Activated naive CD4-positive, alpha-beta T cell treated with anti-CD3 and anti-CD28 coated beads, Interleukin-2, amount 50 U/mL, for 16 hours (primary cell): ENCODE results near the gene NEO1.

Experiments
- DNase-seq: peaks from one replicate; pipeline ENCODE4 v3.0.0-alpha.2; 2020

NEO1 gene

DNA sequence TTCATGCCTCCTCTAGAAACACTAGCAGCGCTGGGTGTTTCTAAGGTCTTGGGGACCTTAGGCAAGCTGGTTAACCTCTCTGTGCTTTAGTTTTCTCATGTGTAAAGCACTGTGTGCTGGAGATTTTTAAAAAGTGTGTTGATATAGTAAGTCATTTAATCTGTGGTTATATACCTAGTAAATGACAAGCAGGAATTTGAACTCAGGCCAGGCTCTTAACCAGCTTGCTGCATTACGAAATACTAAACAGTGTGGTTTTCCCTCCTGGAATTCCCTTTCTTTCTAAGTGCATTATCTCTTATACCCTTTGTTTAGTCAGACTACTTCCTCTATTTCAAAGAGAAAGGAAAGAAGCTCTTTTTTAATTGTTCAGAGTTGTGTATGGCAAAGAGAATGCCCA is 26.5 kb downstream of the NEO1 start:
- no peak for DNase-seq

DNA sequence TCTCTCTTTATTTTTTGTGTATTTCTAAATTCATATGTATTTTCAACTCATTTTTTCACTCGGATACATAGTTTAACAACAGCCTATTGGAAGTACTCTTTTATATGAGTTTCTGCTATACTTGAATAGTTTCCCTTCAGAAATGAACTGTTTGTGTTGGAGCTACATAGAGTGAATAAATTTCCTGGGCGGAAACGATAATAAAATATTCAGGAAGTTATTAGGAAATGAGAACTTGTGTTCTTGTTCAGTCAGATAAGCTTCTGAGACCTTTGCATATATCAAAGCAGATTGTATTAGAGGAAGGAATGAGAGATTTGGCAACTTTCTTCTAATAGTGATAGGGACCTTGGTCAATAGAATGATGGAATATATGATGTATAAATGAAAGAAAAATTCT is 27.3 kb downstream of the NEO1 start:
- no peak for DNase-seq

DNA sequence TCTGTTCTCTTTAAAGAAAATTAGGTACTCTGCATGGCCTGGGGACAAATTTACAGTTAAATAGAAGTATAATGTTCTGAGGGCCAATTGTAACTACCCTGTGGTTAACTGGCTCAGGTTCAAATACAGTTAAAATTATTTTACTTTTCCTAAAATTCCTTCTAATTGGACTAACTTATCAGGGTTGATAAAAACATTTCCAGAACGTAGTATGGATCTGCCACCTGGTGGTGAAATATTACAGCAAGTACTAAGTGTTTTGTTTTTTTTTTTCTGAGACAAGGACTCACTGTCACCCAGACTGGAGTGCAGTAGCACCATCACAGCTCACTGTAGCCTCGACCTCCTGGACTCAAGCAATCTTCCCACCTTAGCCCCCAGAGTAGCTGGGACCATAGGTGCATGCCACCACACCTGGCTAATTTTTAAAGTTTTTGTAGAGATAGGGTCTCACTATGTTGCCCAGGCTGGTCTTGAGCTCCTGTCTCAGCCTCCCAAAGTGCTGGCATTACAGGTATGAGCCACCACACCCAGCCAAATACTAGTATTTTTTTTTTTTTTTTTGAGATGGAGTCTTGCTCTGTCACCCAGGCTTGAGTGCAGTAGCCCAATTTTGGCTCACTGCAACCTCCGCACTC is 29.2 kb downstream of the NEO1 start:
- no peak for DNase-seq

DNA sequence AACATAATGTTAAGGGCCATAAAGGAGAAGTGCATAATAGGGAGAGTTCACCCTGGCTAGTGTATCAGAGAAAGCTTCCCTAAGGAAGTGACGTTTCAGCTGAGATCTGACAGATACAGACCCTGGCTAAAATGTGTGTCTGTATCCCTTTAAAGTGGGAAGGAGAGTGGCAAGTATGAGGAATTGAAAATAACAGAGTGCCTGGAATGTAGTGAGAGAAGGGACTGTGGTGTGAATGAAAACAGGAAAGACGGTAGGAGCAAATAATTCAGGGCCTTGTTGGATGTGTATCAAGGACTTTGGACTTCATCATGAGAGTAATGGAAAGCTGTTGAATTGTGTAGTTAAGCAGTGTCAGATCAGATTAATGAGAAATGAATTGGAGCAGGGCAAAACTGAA is 30.5 kb downstream of the NEO1 start:
- no peak for DNase-seq

DNA sequence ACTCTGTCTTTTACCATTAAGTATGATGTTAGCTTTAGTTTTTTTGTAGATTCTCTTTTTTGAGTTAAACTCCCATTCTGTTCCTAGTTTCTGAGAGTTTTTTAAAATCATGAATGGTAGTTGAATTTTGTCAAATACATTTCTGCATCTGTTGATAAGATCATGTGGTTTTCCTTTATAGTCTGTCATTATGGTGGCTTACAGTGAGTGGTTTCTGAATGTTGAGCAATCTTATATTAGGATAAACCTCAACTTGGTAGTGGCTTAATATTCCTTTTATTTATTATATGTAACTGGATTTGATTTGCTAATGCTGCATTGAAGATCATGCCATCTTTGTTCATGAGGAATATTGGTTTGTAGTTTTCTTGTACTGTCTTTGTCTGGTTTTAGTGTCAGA is 34.8 kb downstream of the NEO1 start:
- DNase-seq, result no peak

DNA sequence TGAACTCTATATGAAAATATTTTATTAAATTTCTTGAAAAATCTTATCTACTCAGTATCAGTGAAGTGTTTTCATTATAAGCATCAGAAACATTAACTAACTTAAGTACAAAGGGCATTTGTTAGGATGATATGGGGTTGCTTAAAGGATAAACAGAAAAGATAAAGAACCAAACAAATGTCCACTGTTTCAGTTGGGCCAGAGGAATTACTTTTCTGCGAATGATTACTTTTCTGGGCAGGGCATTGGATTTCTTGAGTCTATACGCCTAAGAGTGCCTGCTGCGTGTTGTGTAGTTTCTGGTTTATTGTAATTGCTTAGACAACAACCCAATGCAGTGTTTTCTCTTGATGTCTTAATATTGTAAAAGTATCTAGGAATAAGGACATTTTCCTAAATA is 52.8 kb downstream of the NEO1 start:
- no peak for DNase-seq

DNA sequence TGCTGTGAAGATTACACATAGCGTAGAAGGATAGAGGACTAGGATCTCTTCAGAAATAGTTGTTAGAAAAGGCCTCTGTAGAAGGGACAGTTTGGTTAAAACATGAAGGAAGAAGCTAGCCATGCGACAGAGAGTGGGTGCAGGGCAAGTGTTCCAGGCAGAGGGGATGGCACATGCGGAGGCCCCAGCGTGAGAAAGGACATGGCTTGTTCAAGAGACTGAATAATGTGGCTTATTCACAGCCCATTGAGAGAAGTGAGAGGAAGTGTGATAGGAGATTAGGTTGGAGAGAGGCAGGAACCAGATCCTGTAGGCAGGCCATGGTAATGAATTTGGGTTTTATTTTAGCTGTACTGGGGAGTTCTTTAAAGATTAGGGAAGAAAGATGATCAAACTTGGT is 56.4 kb downstream of the NEO1 start:
- DNase-seq, result no peak

DNA sequence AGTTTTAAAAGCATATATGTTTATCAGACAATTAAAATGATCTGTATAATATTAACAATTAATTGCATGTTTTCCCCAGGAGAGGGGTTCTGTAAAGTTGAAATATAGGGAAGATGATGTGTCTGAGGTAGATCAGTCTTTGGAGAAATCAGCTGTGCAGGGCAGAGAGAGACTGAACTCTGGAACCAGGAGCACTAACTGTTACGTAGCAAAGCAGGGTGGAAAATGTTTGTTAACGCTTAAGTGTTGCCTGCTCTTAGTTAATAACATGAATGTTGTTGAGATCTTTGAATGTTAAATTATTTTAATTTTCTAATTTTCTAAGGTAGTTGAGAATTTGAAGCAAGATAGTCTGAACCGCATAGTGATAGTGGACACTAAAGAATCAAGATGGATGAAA is 57.5 kb downstream of the NEO1 start:
- DNase-seq, result no peak

DNA sequence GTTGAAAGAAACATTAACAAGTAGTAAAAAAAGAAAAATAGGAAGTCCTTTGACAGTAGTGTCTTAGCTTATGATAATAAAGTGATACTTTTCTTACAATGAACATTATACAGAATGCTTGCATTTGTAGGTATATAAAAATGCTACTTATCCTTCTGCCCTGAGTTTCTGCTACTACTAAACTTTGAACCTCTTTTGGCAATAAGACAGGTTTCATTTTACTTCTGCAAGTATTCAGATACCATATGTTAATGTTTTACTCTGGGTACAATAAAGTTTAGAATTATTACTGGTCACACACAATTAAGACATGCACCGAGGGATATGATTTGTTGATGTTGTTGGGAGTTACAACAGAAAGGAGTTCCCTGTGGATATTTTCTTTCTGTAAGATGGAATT is 57.9 kb downstream of the NEO1 start:
- DNase-seq, result no peak

DNA sequence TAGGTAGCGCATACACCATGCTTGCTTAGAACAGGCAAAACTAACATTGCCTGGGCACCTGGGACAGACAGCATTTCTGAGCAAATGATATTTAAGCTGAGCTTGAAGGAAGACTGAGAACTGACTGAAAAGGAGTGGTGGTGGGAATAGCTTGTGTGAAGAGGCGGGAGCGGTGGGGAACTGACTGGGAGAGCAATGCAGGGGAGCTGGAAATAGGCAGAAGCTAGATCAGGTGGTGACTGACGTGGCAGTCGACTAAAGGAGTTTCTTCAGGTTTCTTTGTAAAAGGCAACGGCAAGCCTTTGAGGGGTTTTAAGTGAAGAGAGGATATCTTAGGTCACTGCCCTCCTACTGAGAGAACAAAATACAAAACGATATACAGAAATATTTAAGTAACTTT is 61.8 kb downstream of the NEO1 start:
- no peak for DNase-seq

DNA sequence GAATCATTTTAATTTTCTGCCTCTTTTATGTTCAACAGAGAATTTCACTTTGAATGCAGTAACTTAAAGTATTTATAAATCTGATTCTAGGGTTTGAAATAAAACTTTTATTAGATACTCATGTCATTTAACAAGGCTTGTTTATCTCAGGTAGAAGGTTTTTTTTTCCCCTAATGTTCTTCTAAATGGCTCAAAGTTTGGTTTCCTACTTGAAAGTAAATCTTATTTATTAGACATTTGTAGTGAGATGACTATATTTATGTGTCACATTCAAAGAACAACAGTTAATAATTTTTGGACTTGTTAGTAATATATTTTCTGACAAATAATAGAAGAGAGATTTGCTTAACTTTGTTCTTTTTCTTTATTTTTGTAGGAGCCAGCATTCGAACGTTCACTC is 63.9 kb downstream of the NEO1 start:
- no peak for DNase-seq

DNA sequence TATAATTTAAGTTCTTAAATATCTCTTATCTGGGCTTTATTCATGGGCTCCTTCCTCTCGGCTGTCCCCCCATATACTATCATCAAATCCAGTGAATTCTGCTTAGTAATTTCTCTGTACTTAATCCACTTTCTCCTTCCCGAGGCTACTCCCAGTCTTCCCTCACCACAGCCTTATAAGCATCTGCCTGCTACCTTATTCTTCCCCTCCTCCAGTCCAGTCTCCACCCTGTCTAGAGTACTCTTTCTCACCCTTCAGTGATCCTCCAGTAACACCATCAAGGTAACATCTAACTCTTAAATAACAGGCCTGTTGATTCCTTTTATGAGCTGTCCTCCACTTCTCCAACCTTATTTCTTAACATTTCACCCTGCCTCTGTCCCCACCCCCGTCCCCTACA is 65.8 kb downstream of the NEO1 start:
- DNase-seq, result no peak

DNA sequence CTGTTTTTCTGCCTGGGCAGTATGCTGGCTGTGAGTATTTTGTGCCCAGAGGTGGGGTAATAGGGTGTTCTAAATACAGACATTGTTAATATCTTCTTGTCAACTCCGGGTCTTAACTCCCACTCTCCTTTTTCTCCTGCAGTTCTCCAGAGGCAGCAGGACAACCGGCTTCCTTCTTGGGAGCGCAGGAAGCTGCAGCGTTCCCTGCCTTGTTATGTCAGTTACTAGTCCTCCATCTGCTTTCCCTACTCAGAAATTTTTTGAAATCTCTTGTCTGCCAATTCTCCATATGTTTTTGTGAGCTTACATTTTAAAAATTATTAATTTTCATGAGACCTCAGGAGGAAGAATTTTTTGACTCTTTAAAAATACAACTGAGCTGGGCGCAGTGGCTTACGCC is 67.2 kb downstream of the NEO1 start:
- DNase-seq, result no peak

DNA sequence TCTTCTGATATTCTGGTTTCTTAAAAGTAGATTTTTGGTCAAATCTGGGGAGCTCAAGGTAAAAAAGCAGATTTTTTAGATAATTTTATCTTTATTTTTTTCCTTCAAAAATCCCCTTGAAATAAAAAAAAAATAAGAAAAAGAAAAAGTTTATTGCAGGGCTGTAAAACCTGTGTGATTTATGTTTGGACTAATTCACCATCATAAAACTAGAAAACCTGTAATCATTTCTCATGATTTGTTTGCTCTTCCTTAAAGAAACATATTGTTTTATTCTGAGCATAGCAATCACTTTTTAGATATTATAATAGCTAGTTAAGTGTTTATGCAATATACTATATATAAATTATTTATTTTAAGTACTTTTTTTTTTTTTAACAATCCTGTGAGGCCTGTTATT is 68.0 kb downstream of the NEO1 start:
- DNase-seq, result no peak

DNA sequence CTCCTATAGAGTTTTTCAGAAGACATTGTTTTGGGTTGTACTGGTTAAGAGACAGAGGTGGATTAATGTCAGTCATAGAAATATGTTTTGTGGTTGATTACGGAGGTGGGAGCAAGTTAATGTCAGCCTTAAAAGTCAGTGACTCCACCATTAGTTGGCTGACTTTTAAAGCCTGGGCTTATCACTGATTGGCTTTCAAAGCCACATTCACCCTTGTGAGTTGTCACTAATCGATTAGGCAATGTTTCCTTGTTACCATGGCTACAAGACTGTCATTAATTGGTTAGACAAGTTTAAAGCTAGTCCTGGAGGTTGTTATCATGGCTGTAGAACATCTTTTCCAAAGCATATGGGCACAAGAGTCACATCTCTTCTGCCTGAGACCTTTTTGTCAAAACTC is 73.0 kb downstream of the NEO1 start:
- no peak for DNase-seq

DNA sequence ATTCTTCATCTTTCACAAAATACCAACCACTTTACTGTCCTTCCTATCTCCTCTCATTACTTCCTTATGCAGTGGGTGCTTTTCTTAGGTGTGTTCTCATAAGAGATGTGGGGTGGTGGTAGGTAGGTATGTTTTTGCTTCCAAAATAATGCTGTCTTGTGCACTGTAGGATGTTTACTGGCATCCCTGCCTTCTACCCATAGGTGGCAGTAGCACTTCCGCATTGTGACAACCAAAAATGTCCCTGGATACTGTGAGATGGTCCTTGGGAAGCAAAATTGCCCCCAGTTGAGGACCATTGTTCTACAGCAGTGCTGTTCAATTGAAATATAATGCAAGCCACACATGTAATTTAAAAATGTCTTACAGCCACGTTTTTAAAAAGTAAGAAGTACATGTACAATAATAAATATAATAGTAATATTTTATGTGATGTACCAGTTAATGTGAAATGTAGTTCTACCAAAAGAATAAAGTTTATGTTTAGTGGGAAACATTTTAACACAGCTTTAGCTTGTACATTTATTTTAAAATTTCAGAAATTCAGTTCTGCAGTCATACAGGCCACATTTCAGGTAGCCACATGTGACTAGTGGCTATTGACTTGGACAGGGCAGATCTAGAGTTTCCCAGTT is 75.2 kb downstream of the NEO1 start:
- DNase-seq, result peak; percentile 13

DNA sequence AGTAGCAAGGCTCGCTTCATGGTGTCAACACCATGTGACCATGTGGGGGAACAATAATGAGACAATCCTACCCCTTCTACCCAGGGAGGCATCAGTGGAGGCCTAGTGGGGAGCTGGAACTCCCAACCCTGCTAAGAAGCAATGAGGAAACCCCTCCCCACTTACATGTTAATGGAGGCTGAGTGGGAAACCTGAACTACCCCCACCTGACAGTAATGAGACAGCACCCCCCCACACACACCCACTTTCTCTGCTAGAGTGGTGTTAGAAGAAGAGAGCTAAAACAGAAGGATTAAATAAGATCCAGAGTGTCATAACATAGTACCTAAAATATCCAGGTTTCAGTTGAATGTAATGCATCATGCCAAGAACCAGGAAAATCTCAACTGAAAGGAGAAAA is 78.6 kb downstream of the NEO1 start:
- DNase-seq, result no peak

DNA sequence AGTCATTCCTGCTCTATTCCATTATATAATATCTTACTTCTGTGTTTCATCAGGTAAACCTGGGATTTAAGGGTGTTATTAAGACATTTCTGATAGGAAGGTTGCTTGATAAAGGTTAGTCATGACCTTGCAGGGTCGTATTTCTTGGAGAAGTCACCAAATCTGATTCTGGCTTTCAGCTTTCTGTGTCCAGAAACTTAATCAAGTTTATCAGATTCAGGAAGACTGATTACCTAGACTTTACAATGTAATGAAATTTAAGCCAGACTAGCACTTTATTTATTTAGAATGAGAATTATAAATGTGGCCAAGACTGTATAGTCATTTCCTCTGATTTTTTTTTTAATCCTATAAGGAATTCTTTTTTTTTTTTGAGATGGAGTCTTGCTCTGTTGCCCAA is 81.9 kb downstream of the NEO1 start:
- DNase-seq, result no peak

DNA sequence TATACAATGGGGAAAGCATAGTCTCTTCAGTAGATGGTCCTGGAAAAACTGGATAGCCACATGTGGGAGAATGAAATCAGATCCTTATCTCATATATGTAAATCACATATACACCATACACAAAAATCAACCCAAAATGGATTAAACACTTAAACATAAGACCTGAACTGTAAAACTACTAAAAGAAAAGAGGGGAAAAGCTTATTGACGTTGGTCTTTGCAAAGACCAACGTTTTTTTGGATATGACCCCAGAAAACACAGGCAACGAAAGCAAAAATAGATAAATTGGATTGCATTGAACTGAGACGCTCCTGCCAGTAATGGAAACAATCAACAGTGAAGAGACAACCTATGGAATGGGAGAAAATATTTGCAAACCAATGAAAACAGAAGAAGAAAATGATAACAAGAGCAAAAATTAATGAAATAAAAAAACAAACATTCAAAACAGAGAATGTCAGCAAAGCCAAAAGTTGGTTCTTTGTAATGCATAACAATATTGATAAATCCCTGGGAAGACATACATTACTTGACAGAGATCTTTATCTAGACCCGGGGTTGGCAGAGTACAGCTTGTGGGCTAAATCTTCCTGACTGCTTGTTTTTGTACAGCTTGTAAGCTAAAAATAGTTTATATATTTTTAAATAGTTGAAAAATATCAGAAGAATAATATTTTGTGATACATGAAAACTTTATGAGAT is 86.9 kb downstream of the NEO1 start:
- no peak for DNase-seq

DNA sequence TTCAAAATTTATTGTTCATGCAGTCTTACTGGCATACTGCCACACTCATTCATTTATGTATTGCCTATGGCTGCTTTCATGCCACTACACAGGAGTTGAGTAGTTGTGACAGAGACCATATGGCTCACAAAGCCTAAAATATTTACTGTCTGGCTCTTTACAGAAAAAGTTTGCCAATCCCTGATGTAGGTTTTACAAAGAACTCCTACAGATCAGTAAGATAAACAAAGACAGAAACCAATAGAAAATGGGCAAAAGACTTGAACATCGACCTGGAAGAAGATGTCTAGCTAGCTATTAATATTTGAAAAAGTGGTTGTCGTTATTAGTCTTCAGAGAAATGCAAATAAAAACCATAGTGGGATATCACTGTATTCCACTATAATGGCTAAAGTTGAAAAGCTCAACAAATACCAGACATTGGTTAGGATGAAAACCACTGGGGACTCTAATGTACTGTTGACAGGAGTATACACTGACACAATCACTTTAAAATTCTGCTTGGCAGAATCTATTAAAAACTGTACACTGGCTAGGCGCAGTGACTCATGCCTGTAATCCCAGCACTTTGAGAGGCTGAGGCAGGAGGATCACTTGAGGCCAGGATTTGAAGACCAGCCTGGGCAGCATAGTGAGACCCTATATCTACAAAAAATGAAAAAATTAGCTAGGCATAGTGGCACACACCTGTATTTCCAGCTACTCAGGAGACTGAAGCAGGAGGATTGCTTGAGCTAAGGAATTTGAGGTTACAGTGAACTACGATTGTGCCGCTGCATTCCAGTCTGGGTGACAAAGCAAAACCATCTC is 87.7 kb downstream of the NEO1 start:
- DNase-seq, result no peak

DNA sequence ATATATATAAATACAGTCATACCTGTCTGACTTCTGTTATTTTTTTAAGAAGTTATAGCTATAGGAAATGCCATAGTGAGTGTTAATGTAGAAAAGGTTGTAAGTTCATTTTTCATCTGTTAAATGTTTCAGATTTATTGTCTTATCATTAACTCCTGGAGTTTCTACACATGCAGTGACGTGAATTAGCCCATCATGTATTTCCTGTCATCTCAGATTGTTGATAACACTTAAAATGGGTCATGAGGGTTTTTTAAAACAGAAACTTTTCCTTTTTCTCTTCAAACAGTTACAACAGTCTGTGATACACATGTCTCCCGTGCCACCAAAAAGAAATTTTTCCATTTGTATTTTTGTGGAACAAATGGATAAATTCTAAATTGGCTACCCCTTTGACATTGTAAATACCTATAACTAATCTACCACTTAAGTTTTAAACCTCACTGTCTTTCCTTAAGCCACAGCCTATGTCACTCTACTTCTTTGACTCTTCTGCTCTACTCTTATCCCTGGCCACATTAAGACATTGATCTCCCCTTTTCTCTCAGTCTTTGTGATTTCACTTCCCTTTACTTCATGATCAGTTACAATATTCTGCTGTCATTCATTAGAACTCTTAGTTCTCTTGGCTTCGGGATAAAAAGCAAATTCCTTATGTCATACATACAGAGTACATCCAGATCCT is 89.1 kb downstream of the NEO1 start:
- DNase-seq, result no peak

DNA sequence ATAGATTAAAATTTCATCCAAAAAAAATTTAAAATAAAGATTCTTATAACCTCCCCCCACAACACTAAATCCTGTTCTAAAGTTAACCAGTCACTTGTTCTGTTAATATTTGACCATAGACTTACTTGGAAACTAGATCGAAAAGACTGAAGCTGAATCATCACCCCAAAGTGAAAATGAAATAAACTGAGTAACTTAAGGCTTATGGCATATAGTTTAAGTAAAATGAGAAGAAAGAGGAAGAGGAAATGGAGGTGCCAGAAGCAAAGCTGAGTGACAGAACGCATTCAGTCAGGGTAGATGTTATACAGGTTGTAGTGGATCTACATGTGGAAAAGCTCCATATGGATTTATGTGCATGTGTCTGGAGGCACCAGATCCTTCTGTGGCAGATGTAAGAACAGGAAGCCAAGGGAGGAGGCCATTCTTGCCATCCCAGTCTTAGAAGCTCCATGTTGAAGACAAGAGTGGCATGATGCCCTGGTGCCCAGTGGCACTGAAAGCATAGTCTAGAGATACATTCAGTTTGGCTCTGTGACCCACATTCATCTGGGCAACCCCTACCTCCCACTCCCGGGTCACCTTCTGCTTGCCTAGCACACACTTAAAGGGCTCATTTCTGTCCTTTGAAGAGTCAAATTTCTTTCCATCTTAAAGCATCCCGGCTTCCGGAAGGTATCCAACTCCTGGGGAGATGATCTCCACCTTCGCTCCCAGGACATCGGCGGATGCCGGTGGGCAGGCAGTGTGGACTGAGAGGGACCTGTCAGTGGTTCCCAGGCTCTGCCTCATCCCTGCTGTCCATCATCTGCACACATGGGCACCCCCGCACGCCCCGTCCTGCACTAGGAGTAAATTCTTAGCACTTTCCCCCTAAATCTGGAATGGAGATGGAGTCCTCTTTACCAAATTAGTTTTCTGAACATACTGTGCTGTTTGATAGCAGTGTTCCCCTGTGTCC is 90.8 kb downstream of the NEO1 start:
- DNase-seq, result no peak
